Limb (tissue), 2 donors: ENCODE results near the gene HIGD1C.
"Not testable (repeated sequence)": the region's sequence is repeated elsewhere in the genome, so short reads cannot be mapped to it uniquely, and the experiment has no call there.

Experiments
- DNase-seq, 2 donors: peaks; one replicate each; pipeline ENCODE4 v3.0.0-alpha.2; 2016; ENCODE audit errors: extremely low spot score in 2 of 2

HIGD1C gene

GRCh38 chr12:50952510-50952909 is at the start of gene HIGD1C:
HIGD1C (plus strand) TSS chr12:50952544; CDS start chr12:50953999, 1,455 bp downstream.
- DNase-seq: no peak

GRCh38 chr12:50908479-50908878 is 43.9 kb upstream of the HIGD1C start:
- DNase-seq: not testable (repeated sequence)

- not testable (repeated sequence) for DNase-seq
Measured at GRCh38 chr12:50912361-50912760, 40.0 kb upstream of the HIGD1C start.

DNA sequence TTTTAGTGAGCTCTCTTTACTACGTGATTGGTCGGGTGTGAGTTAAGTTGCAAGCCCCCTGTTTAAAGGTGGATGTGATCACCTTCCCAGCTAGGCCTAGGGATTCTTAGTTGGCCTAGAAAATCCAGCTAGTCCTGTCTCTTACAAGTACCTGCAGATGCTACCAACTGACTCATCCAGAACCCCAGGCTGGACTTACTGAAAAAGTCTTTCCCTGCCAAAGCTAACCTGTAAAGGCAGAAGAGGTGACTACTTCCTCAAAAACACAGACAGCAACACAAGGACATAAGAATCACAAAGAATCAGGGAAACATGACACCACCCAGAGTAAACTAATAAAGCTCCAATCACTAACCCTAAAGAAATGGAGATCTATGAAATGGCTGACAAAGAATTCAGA is 39.1 kb upstream of the HIGD1C start:
- no peak for DNase-seq

GRCh38 chr12:50914872-50915484 is 37.4 kb upstream of the HIGD1C start:
- DNase-seq: no peak

GRCh38 chr12:50916292-50916691 is 36.1 kb upstream of the HIGD1C start:
- DNase-seq: no peak

DNA sequence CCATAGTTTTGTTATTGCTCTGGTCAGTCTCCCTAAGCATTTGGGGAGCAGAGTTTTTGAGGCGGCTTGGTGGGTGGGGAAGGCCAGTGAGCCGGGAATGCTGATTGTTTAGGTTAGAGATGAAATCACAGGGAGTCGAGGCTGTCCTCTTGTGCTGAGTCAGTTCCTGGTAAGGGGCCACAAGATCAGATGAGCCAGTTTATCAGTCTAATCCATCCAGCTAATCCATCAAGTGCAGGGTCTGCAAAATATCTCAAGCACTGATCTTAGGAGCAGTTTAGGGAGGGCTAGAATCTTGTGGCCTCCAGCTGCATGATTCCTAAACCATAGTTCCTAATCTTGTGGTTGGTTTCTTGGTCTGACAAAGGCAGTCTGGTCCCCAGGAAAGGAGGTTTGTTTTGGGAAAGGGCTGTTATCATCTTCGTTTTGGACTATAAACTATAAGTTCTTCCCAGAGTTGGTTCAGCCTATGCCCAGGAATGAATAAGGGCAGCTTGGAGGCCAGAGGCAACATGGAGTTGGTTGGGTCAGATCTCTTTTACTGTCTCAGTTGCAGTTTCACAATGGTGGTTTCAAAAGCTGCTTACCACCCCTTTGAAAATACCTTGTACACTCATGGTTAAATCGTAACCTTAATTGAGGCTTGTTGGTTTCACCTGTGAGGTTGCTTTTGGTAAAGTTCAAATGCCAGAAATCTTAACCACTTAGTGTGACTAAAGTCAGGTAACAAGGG is 33.6 kb upstream of the HIGD1C start:
- DNase-seq: no peak

- no peak for DNase-seq
Measured at GRCh38 chr12:50922820-50923219, 29.5 kb upstream of the HIGD1C start.

DNA sequence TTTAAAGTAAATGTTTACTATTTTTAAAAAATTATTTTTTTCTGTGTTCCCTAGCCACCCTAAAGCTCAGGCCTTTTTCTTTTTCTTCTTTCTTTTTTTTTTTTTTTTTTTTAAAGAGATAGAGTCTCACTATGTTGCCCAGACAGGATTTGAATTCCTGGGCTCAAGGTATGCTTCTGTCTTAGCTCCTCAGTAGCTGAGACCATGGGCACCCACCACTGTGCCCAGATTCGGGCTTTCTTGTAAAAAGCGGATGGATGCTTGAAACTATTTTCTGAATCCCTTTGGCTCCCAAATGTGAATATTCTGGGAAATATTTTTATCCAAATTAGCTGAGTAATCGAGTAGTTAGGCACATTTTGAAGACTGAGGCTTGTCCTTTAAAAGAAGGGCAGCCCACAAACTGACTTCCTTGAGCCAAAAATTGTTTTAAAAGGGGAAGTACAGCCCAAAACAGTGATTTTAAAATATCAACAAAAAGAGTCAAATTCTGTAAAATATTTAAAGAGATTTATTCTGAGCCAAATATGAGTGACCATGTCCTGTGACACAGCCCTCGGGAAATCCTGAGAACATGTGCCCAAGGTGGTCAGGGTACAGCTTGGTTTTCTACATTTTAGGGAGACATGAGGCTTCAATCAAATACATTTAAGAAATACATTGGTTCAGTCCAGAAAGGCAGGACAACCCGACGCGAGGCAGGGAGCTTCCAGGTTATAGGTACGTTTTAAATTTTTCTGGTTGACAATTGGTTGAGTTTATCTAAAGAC is 28.8 kb upstream of the HIGD1C start:
- no peak for DNase-seq

GRCh38 chr12:50924131-50924438 is 28.3 kb upstream of the HIGD1C start:
- no peak for DNase-seq

GRCh38 chr12:50924439-50925341 is 27.7 kb upstream of the HIGD1C start:
- peak; percentile 80 to 88 for DNase-seq

DNA sequence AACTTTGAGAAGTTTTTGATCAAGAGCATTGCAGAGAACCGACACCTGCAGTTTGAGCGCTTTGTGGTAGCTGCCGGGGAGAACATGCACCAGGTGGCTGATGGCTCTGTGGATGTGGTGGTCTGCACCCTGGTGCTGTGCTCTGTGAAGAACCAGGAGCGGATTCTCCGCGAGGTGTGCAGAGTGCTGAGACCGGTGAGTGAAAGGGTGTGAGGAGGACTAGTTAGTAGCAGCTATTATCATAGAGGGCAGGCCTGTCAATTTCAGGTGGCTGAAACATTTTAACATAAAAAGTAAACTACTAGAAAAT is 27.0 kb upstream of the HIGD1C start:
- no peak for DNase-seq

GRCh38 chr12:50925920-50926319 is 26.4 kb upstream of the HIGD1C start:
- DNase-seq: no peak

DNA sequence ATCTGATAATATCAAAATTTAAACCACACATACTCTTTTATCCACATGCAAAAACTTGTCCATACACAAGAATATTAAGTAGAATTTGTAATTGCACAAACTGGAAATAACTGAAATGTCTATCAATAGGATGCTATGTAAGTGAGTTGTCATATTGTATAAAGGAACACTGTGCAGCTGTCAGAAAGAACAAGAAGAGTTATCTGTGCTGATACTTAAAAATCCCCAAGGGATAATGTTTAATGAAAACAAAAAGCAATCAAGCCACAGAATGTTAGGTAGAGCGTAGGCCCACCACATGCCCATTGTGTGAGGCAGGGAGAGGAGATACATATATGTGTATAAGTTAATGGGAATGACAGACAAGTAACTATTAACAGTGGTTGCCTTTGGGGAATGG is 25.9 kb upstream of the HIGD1C start:
- DNase-seq: no peak

DNA sequence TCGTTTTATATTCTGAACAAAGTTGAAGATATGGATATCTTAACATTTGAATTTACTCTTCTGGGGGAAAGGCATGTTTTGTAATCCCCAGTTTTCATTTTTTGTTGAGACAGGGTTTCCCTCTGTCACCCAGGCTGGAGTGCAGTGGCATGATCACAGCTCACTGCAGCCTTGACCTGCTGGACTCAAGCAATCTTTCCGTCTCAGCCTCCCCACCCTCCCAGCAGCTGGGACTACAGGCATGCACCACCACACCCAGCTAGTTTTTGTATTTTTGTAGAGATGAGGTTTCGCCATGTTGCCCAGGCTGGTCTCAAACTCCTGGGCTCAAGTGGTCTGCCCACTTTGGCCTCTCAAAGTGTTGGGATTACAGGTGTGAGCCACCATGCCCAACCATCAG is 25.4 kb upstream of the HIGD1C start:
- DNase-seq: not testable (repeated sequence)

- no peak for DNase-seq
Measured at GRCh38 chr12:50927356-50927755, 25.0 kb upstream of the HIGD1C start.

DNA sequence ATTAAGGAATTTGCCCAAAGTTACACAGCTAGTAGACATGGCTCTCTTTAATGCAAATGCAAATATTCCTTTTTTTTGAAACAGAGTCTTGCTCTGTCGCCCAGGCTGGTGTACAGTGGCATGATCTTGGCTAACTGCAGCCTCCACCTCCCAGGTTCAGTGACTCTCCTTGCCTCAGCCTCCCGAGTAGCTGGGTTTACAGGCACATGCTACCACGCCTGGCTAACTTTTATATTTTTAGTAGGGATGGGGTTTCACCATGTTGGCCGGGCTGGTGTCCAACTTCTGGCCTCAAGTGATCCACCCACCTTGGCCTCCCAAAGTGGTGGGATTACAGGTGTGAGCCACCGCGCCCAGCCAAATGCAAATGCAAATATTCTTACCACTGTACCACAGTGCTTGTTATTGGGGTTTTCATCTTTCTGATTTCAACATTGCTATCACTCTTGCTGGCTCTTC is 24.5 kb upstream of the HIGD1C start:
- DNase-seq: no peak

- no peak for DNase-seq
Measured at GRCh38 chr12:50928392-50928791, 24.0 kb upstream of the HIGD1C start.

DNA sequence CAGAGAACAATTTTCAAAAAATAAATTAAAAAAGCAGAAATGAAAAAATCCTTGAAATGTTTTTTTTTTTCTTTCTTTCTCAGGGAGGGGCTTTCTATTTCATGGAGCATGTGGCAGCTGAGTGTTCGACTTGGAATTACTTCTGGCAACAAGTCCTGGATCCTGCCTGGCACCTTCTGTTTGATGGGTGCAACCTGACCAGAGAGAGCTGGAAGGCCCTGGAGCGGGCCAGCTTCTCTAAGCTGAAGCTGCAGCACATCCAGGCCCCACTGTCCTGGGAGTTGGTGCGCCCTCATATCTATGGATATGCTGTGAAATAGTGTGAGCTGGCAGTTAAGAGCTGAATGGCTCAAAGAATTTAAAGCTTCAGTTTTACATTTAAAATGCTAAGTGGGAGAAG is 22.5 kb upstream of the HIGD1C start:
- no peak for DNase-seq

- not testable (repeated sequence) for DNase-seq
Measured at GRCh38 chr12:50930477-50930876, 21.9 kb upstream of the HIGD1C start.

DNA sequence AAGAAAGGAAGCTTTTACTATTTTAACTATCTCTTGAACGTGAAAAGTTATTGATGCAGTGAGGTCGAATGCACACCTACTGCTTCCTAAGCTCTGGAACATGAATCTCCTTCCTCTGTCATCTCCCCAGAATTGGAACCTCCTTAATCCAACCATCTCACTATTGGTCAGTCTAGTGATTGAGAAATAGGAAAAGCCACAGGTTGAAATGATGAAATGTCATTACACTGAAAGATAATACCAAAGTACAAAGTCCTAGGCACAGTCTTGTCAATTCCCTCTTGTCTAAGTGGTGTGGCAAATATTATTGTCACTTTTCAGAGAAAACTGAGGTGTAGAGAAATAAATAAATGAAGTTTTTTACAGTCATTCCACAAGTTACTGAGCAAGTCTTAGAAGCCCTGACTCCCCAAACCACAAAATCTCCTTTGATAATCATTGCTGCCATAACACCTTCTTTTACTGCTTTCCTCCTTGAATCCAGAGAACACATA is 19.5 kb upstream of the HIGD1C start:
- no peak for DNase-seq
